Astrocyte (in vitro differentiated cells and primary cell): ENCODE results near the gene KCNJ12. TPM values are rescaled to one million over a fixed set of nuclear protein-coding genes. Genes with fewer than 3 reads are reported as not detected.

Experiments
- DNase-seq: peaks from one replicate; pipeline ENCODE4 v3.0.0-alpha.2; 2010; ENCODE audit warnings: low read depth
- FAIRE-seq: peaks from 2 replicates; lab custom pipeline; 2011; peaks lifted over from hg19 to GRCh38; lab: Jason Lieb, UNC
- H2AFZ ChIP-seq: 2 replicates; pipeline ENCODE4 v1.6.0; 2012; ENCODE audit warnings: low read depth, low read length, inconsistent platforms
- H3K27ac ChIP-seq: 2 replicates; pipeline ENCODE4 v1.5.1; 2011; ENCODE audit warnings: low read depth, low read length, inconsistent platforms
- H3K27me3 ChIP-seq: 2 replicates; pipeline ENCODE4 v1.6.0; 2011; ENCODE audit warnings: low read length, inconsistent platforms; ENCODE audit not compliant: insufficient read depth
- H3K36me3 ChIP-seq: 2 replicates; pipeline ENCODE4 v1.5.1; 2011; ENCODE audit warnings: low read length, inconsistent platforms; ENCODE audit not compliant: insufficient read depth
- H3K4me1 ChIP-seq: 2 replicates; pipeline ENCODE4 v1.5.1; 2011; ENCODE audit warnings: low read length, inconsistent platforms; ENCODE audit not compliant: insufficient read depth
- H3K4me2 ChIP-seq: 2 replicates; pipeline ENCODE4 v1.6.0; 2012; ENCODE audit warnings: low read length, inconsistent platforms
- H3K4me3 ChIP-seq: 2 replicates; pipeline ENCODE4 v1.5.1; 2011; ENCODE audit warnings: low read depth, mild to moderate bottlenecking, low read length, inconsistent platforms; ENCODE audit not compliant: insufficient read depth
- H3K79me2 ChIP-seq: 2 replicates; pipeline ENCODE4 v1.6.0; 2012; ENCODE audit warnings: mild to moderate bottlenecking, low read length, inconsistent platforms; ENCODE audit not compliant: insufficient read depth
- H3K9ac ChIP-seq: 2 replicates; pipeline ENCODE4 v1.6.0; 2012; ENCODE audit warnings: mild to moderate bottlenecking, low read length, inconsistent platforms
- H3K9me3 ChIP-seq: 2 replicates; pipeline ENCODE4 v1.5.1; 2012; ENCODE audit warnings: low read depth, mild to moderate bottlenecking, low read length, inconsistent platforms; ENCODE audit not compliant: insufficient read depth
- H4K20me1 ChIP-seq: 2 replicates; pipeline ENCODE4 v1.6.0; 2012; ENCODE audit warnings: low read length, inconsistent platforms; ENCODE audit not compliant: insufficient read depth
- H3K27ac Mint-ChIP-seq: one replicate; pipeline ENCODE4 v1.8.0; 2021; ENCODE audit warnings: mild to moderate bottlenecking, mixed read lengths; ENCODE audit not compliant: unreplicated experiment
- H3K27me3 Mint-ChIP-seq: one replicate; pipeline ENCODE4 v1.8.0; 2021; ENCODE audit warnings: low read depth, mixed read lengths; ENCODE audit not compliant: unreplicated experiment
- H3K36me3 Mint-ChIP-seq: one replicate; pipeline ENCODE4 v1.8.0; 2021; ENCODE audit warnings: low read depth, mixed read lengths; ENCODE audit not compliant: unreplicated experiment
- H3K4me1 Mint-ChIP-seq: one replicate; pipeline ENCODE4 v1.8.0; 2021; ENCODE audit warnings: low read depth, mixed read lengths; ENCODE audit not compliant: unreplicated experiment
- H3K4me3 Mint-ChIP-seq: one replicate; pipeline ENCODE4 v1.8.0; 2021; ENCODE audit warnings: mild to moderate bottlenecking, moderate library complexity, mixed read lengths; ENCODE audit not compliant: unreplicated experiment
- H3K9me3 Mint-ChIP-seq: one replicate; pipeline ENCODE4 v1.8.0; 2021; ENCODE audit warnings: mild to moderate bottlenecking, mixed read lengths; ENCODE audit not compliant: unreplicated experiment
- EZH2 ChIP-seq: IDR thresholded peaks from 2 replicates; pipeline ENCODE4 v1.6.1; 2012; ENCODE audit warnings: mild to moderate bottlenecking, low read length, inconsistent platforms; ENCODE audit not compliant: insufficient read depth
- total RNA-seq: library from RNA; stranded (reverse); gene quantifications from 2 replicates; pipeline ENCODE4 v1.2.1, GENCODE V29; 2021
- TF ChIP-seq, protein P1 (sequence below): IDR thresholded peaks from 2 replicates; pipeline ENCODE4 v1.5.1; 2011; ENCODE audit warnings: low read depth, mild to moderate bottlenecking, inconsistent platforms, low read length, moderate library complexity; ENCODE audit not compliant: insufficient read depth

KCNJ12 gene
- total RNA-seq, 1 donor from 2014 or later: 1.2 TPM

GRCh38 chr17:21380659-21381058 is 4.5 kb downstream of the KCNJ12 start:
- Histone ChIP-seq H3K9ac (no peak overlapping the region), H3K4me1 (peaks cover 8% of the 10 kb centered on the region), H3K4me2 (no peak overlapping the region), H3K4me3 (no peak overlapping the region), H3K27me3 (peaks cover 31% of the 10 kb centered on the region), H4K20me1 (peaks cover 3% of the 10 kb centered on the region), H3K79me2 (no peaks in the 10 kb centered on the region), H3K36me3 (no peaks in the 10 kb centered on the region), H3K9me3 (no peaks in the 10 kb centered on the region), H2AFZ (no peak overlapping the region), H3K27ac (no peak overlapping the region)
- no peak overlapping the region for H3K27ac Mint-ChIP-seq
- peaks cover 54% of the 10 kb centered on the region for H3K27me3 Mint-ChIP-seq
- no peaks in the 10 kb centered on the region for H3K36me3 Mint-ChIP-seq
- no peaks in the 10 kb centered on the region for H3K4me1 Mint-ChIP-seq
- H3K9me3 Mint-ChIP-seq: no peaks in the 10 kb centered on the region
- DNase-seq (no peak), FAIRE-seq (no peak)
- H3K4me3 Mint-ChIP-seq: no peak overlapping the region
- TF ChIP-seq EZH2: no peak
- TF ChIP-seq, protein P1, sequence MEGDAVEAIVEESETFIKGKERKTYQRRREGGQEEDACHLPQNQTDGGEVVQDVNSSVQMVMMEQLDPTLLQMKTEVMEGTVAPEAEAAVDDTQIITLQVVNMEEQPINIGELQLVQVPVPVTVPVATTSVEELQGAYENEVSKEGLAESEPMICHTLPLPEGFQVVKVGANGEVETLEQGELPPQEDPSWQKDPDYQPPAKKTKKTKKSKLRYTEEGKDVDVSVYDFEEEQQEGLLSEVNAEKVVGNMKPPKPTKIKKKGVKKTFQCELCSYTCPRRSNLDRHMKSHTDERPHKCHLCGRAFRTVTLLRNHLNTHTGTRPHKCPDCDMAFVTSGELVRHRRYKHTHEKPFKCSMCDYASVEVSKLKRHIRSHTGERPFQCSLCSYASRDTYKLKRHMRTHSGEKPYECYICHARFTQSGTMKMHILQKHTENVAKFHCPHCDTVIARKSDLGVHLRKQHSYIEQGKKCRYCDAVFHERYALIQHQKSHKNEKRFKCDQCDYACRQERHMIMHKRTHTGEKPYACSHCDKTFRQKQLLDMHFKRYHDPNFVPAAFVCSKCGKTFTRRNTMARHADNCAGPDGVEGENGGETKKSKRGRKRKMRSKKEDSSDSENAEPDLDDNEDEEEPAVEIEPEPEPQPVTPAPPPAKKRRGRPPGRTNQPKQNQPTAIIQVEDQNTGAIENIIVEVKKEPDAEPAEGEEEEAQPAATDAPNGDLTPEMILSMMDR: no peak

DNA sequence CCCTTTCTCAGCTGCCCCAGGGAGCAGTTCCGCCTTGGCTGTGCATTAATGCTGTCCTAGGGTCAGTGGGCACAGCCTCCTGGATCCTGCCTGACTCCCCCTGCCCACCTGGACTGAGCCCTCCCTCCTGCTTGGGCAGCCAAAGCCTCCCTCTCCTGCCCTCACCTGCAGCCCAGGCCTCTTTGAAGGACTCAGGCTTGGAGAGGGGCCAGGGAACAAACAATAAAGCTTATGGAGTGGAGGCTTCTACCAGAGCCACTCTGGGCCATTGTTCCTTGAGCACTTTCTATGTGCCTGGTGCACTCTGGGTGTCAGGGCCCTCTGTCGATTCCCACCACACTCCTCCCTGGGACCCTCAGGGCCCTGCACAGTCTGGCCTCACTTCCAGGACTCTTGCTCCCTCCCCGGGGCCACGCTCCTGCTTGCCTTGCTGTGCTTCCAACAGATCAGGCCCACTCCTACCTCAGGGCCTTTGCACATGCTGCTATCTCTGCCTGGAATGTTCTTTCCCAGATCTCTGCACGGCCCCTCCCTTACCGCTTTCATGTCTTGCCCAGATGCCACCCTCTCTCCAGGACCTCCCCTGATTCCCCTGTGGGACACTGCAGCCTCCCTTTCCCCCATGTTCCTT is 5.0 kb downstream of the KCNJ12 start:
- Mint-ChIP-seq H3K4me1 (no peaks in the 10 kb centered on the region), H3K27me3 (peaks cover 55% of the 10 kb centered on the region), H3K36me3 (no peaks in the 10 kb centered on the region), H3K4me3 (no peak overlapping the region), H3K9me3 (peaks cover under 1% of the 10 kb centered on the region), H3K27ac (no peak overlapping the region)
- no peaks in the 10 kb centered on the region for H3K9me3 ChIP-seq
- H3K27me3 ChIP-seq: peaks cover 28% of the 10 kb centered on the region
- FAIRE-seq (no peak), DNase-seq (no peak)
- H3K4me1 ChIP-seq: peaks cover 8% of the 10 kb centered on the region
- H2AFZ ChIP-seq: no peak overlapping the region
- H3K4me2 ChIP-seq: no peak overlapping the region
- no peak overlapping the region for H3K4me3 ChIP-seq
- TF ChIP-seq, protein P1: no peak
- no peak overlapping the region for H3K9ac ChIP-seq
- H3K79me2 ChIP-seq: no peaks in the 10 kb centered on the region
- no peaks in the 10 kb centered on the region for H3K36me3 ChIP-seq
- no peak overlapping the region for H3K27ac ChIP-seq
- H4K20me1 ChIP-seq: no peaks in the 10 kb centered on the region
